HG03460 (cell line): ENCODE results near the gene HPSE.
"Not testable (repeated sequence)": the region's sequence is repeated elsewhere in the genome, so short reads cannot be mapped to it uniquely, and the experiment has no call there.

Source experiments
- ATAC-seq: cut with Tn5 transposase; IDR thresholded peaks from one replicate; pipeline ENCODE4 v1.9.1; 2021; ENCODE audit not compliant: unreplicated experiment

HPSE gene

DNA sequence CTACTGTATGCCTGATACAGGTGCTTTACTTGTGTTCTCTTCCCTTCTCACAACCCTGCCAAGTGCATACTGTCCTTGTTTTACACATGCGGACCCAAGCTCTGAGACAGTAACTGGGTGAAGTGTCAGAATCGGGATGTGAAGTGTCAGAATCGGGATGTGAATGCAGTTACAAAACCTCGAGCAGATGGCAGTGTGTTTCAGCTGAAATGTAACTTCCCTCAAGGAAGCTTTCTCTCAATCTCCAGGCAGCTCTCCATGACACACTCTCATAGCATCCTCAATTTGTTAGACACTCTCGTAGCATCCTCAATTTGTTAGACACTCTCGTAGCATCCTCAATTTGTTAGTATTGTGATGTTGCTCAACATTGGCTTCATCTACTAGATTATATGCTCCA is 1.1 kb upstream of the HPSE start:
- no peak for ATAC-seq

DNA sequence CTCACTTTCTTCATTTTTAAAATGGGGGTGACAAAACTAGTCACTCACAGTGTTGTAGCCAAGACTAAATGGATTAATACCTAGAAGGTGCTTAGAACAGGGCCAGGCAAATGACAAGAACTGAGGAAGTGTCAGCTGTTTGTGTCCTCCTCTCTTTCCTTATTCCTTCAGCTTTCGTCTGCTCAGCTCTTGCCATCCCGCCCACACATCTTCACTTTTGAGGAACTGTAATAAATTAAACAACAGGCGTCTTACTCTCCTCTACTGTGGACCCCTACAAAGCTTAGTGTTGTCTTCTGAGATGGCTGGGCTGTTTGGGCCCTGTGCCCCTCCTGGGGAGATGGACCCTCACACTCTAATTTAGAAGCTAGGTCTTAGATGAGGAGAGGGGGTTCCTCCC is 2.7 kb downstream of the HPSE start:
- no peak for ATAC-seq

DNA sequence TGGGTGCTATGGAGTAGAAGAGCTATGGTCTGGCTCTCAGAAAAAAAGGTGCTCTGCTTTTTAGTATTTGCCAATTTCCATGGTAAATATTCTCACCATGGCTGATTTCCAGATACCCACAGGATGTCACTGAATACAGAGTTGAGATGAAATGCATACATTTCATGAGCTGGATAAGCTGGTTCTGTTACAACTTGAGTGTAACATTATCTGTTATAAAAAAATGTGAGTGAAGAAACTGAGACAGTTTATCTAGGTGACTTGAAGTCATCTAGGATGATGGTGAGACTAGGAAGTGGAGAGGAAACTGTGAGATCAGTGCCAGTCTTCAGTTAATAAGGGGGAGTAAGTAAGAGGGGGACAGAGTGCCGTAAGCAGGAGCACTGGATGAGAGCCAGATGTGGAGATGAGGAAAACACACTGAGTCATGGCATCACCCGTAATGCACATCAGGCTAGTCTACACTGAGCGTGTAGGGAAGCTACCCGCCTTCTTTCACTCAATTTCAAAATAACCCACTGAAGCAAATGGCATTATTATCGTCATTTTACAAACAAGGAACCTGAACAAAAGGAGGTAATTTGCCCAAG is 5.0 kb downstream of the HPSE start:
- no peak for ATAC-seq

DNA sequence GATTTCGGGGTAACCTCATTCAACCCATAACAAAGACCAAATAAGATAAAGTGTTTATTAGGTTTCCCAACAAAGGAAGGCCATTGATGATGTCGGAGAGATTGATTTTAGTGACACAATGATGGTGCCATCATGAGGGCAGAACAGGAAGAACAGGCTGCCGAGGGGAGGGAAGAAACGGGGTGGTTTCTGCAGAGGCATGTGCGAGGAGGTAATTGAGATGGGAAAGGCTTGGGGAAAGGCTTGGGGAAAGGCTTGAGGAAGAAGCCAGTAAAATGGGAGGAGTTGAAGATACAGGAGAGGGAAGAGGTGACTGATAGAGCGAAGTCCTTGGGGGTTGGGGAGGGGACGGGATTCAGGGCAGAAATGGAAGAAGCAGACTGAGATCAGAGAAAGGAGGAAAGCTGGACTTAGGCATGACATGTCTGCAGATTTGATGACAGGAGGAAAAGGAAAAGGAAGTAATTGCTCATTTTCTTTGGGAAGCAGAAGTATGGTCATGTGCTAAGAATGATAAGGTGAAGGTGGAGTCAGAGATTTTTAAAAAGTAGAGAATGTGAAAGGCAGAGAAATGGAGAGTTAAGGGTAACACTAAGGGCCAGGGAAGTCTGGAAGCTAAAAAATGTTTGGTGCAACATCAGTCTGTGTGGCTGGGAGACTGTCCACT is 6.0 kb downstream of the HPSE start:
- ATAC-seq: no peak

DNA sequence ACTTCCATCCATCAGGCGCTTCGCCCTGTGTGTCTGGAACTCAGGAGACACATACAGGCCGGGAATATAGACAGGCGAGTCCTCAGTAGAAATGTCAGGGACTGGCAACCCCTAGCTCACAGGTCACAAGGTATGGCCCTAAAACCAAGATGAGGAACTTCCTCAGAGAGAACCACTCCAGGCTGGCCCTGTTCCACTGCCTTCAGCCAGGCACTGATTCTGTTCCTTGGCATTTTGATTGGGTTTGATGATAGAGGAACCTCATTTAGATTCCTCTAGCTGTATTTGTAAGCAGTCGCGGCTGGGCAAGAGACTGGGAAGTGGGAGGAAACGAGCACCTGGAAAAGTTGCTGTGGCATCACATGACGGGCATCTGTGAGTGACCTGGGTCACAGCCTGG is 8.1 kb downstream of the HPSE start:
- no peak for ATAC-seq

DNA sequence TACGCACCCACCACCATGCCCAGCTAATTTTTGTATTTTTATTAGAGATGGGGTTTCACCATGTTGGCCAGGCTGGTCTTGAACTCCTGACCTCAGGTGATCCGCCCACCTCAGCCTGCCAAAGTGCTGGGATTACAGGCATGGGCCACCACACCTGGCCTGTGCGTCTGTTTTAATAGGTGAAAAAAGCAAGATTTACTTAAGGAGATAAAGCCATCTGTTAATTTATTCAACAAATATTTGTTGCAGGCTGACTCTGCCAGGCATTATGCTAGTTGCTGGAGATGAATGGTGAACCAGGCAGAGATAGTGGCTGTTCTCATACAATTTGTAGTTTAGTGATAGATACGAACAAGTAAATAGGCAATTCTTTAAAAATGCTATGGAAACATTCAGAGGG is 9.3 kb downstream of the HPSE start:
- not testable (repeated sequence) for ATAC-seq

DNA sequence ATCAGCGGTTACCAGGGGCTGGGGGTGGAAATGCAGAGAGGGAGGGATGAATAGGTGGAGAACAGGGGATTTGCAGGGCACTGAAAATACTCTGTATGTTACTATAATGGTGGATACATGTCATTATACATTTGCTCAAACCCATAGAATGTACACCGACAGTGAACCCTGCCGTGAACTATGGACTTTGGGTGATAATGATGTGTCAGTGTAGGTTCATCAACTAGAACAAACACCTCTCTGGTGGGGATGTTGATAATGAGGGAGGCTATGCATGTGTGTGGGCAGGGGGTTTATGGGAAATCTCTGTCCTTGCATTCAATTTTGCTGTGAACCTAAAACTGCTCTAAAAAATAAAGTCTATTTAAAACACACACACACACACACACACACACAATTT is 11.5 kb downstream of the HPSE start:
- ATAC-seq: no peak

DNA sequence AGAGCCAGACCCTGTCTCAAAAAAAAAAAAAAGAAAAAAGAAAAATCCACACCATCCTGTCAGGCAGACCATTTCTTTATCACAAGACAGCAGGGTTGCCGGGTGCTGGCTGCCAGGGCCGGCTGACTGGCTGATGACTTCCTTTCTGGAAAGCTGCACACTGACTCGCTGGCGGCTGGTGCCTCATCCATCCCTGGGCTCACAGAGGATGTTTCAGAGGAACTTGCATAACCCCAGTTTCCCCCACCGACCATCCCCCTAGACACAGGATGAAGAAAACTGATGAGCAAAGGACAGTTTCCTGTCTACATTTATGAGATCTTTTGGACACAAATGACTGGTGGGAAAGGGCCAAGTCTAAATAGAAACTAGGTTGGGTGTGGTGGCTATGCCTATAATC is 14.1 kb downstream of the HPSE start:
- no peak for ATAC-seq

DNA sequence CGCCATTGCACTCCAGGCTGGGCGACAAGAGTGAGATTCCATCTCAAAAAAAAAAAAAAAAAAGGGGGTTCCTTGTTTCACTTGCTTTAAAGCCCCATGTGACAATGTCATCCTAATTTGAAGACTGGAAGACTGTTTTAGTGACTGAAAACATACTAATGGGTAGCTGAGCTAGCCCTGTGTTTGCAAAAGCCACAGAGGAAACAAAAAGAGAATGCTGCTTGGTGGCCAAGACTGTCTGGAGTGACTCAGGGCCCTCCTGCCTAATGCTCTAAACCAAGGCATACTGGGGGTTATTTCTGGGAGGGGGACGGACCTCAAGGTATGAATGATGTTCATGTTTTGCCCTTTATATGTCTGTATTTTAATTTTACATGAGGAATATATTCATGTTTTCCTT is 16.0 kb downstream of the HPSE start:
- no peak for ATAC-seq

DNA sequence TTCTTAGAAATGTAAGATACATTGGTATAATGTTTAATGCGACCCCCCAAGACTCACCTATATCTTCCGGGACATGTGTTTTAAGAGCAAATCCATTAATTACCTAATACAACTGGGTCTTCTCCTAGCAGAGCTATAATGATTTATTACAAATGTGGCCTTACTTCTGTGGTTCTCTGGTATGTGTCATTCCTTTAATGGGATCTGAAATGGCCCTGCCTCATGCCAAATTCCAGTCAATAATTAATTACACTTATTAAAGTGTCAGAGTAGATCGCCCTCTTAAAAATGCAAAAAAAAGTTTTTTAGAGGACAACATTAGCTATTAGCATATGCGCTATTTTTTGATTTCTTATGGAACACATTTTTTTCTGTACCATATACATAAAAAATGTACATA is 17.0 kb downstream of the HPSE start:
- ATAC-seq: no peak

DNA sequence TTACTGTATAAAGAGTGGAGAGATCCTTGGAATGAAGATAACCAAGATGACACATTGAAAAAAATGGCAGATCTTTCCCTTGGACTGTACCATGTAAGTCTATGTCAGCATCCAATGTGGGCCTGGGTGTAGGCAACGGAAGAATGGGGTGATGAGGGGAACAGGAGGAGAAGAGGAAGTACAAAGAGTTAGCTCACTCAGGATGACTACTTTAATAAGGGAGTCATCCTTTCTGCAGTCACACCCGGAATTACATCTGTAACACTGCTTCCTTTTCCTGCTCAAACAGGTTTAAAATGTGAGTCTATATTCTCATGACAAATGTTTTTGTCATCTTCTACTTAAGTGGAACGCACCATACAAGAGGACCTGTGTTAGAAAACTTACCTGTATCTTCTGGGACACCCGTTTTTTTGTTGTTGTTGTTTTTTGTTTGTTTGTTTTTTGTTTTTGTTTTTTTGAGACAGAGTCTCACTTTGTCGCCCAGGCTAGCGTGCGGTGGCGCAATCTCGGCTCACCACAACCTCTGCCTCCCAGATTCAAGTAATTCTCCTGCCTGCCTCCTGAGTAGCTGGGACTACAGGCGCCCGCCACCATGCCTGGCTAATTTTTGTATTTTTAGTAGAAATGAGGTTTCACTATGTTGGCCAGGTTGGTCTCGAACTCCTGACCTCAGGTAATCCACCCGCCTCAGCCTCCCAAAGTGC is 18.0 kb downstream of the HPSE start:
- no peak for ATAC-seq

DNA sequence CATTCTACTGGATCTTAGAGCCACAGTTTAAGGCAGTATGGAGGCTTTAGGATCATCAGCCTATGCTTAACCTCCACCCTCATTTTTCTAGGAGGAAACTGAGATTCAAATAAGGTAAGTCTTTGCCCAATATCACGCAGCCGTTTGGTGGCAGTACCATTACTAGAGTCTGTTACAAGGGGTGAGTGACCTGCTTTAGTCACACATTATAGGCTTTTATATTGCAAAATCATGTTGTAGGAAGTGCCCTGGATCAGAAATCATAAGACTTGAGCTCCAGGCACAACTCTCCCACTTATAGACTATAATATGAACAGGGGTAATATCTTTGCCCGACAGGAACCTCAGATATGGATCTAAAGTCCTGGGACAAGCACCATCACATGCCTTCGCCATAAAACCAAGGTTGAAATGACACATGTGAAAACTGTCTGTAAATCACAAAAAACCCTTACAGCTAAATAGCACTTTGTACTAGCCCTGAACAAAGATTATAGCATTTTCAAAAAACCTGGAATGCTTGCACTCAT is 19.2 kb downstream of the HPSE start:
- ATAC-seq: no peak

DNA sequence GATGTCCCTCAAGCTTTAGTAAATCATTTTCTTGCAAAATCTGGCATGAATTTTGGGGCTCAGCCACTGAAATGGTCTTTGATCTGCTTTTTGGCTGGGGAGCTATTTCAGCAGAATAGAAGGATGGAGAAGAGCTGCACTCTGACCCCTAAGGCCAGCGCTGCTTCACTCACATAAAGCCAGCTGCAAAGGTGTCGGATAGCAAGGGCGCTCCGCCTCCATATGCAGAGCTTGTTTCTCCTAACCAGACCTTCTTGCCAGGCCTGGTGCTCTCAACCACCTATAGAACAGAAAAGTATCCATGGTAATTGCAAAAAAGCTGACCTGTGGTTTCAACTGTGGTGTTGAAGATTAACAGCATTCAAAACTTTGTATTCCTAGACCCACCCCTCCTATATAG is 26.0 kb downstream of the HPSE start:
- ATAC-seq: no peak

DNA sequence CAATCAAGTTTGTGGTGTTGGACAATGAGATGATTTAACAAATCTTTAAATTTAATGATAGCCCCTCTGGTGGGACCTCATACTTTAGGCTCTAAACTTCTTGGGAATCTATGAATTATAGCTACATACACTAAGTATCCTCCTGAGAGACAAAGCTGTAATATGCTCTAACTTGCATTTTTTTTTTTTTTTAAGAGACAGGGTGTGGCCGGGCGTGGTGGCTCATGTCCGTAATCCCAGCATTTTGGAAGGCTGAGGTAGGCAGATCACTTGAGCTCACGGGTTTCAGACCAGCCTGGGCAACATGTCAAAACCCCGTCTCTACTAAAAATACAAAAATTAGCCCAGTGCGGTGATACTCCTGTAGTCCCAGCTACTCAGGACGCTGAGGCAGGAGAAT is 26.7 kb downstream of the HPSE start:
- ATAC-seq: no peak

DNA sequence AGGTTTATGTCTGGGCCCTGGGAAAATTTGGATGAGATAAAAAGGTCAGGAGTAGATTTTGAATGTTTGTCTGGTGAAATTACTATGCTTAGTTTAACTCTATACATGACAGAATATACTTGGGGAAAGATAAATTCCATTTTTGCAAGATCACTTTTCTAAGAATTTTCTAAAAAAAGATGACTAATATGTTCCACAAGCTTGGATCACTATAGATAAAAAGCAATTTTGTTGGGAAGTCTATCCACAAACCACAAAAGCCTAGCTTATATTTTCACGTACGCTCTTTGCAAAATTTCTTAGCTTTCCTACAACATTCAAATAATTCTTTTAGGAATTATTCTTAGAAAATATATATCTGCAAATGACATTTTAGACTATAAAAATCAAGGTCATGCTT is 29.5 kb downstream of the HPSE start:
- ATAC-seq: no peak

DNA sequence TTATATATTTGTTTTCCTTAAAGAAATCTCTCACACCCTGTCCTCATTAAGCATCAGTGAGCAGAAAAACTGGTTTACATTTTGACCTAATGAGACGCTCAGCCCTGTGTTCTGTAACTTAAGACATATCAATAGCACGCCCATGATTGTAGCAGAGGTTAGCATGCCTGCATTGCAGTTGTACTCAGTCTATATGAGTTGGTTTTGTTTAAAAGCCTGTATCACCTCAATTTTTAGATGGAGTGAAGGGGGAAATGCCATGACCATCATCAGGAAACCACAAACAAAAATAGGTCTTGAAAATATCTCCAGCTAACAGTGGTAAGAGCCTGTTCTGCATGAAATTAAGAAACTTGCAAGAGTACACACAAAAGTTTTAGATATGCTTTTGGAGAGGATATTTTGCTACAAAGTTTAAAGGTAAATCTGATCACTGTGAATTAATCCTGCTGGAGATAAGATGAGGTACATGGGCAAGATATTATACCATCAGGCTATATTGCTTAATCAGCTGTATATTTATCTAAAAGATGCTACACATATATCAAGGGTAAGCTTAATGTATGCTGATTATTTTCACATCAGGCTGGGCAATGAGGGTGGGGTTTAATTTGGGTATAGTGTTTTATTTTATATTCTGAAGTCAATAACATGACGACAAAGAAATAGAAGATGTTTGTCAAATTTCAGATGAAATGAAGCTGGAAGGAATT is 36.9 kb downstream of the HPSE start:
- ATAC-seq: no peak

DNA sequence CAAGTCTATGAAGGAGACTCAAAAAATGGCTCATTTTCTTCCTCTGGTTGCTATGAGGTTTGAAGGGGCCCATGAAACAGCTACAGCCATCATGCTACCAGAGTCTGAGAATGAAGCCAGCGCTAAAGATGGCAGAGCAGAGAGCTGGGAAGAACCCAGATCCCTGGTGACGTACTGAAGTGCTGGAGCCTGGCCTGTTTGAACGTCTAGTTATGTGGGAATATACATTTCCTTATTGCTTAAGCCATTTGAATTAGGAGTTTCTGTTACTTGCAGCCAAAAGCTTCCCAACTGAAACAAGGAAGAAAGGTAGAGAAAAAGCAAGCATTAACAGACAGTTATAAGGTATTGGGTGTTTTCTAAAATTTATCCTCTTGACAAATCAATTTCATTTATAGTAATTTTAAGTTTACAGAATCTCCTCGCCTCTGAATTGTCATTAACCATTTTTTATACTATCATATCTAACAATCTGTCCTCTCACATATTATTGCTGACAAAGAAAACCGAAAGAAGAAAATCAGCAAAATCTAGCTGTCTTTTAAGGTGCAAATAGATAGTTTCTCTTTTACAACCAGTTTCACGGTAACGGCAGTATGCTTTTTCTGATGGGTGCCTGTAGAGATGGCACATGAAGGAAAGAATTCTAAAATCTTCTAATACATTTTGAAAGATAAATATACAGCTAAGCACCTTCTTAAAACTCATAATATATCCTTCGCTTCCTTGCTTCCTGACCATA is 41.2 kb downstream of the HPSE start:
- no peak for ATAC-seq

DNA sequence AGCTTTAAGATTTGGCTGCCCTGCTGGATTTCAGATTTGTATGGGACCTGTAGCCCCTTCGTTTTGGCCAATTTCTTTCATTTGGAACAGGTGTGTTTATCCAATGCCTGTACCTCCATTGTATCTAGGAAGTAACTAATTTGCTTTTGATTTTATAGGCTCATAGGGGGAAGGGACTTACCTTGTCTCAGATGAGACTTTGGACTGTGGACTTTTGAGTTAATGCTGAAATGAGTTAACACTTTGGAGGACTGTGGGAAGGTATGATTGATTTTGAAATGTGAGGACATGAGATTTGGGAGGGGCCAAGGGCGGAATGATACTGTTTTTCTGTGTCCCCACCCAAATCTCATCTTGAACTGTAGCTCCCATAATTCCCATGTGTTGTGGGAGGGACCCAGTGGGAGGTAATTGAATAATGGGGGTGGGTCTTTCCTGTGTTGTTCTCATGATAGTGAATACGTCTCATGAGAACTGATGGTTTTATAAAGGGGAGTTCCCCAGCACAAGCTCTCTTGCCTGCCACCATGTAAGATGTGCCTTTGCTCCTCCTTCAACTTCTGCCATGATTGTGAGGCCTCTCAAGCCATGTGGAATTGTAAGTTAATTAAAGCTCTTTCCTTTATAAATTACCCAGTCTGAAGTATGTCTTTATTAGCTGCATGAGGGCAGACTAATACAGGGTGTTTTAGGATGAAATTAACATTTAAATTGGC is 44.4 kb downstream of the HPSE start:
- not testable (repeated sequence) for ATAC-seq

DNA sequence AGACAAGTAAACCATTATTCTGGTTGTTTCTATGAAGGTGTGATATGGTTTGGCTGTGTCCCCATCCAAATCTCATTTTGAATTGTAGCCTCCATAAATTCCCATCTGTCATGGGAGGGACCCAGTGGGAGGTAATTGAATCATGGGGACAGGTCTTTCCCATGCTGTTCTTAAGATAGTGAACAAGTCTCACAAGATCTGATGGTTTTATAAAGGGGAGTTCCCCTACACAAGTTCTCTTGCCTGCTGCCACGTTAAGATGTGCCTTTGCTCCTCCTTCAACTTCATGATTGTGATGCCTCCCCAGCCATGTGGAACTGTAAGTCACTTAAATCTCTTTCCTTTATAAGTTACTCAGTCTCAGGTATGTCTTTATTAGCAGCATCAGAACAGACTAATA is 46.3 kb downstream of the HPSE start:
- ATAC-seq: not testable (repeated sequence)

DNA sequence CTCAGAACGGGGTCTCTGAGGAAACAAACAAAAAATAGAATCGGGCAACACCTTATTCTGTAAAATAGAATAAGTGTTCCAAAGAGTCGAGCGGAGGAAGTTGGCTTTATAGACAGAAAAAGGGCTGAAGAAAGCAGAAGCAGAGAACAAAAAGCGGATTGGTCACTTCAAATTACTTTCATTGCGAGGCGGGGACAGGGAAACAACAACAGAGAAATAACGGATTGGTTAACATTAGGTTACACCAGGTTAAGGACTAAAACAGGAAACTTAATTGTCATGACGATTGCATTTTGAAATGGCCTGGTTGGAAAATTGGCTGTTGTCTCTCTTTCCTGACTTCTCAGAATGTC is 49.6 kb downstream of the HPSE start:
- ATAC-seq: no peak
